ENCODE results near the gene C3orf18.
"Not testable (repeated sequence)": the region's sequence is repeated elsewhere in the genome, so short reads cannot be mapped to it uniquely, and the experiment has no call there.

C3orf18 gene

DNA sequence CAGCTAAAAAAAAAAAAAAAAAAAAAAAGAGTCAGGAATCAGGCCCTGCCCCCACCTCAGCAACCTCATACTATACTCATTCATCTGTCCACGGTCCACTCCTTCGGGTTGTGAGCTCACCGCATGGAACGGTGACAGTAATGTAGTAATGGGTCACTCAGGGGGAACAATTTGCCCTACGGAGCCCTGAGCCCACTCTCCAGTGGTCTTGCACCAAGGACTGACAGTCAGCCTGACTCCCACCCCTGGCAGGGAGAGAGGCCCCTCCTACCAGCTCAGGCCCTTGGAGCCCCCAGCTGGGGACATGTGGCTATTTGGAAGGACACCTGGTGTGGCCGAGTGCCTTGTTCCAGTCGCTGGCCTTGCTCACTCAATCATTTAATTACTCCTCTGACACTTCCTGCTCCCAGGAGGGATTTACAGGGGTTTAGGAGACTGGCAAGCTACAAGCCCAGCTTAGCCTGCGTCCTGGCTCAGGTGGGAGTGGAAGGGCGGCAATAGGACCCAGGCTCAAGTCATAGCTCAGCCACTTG is 44.2 kb downstream of the C3orf18 start:
- DNase-seq (ENCODE audit: low read depth in 2 of 2) = no peak

DNA sequence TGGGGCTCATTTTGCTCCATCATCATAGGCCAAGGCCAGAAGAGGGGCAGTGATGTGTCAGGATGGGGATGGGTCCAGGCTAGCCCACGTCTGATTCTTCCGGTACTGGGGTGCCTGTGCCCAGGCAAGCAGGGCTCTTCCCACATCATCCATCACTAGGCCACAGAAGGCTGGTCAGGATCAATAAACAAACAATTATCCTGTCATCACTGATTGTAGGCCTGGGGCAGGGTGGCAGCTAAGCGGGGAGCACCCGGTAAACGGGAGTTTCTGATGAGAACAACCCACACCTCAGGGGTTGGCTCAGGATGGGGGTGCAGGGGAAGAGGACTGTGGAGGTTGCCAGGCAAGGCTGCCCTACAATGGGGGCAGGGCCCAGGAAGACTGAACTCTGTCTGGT is 46.0 kb downstream of the C3orf18 start:
- DNase-seq (ENCODE audit: low read depth in 2 of 2) = no peak

DNA sequence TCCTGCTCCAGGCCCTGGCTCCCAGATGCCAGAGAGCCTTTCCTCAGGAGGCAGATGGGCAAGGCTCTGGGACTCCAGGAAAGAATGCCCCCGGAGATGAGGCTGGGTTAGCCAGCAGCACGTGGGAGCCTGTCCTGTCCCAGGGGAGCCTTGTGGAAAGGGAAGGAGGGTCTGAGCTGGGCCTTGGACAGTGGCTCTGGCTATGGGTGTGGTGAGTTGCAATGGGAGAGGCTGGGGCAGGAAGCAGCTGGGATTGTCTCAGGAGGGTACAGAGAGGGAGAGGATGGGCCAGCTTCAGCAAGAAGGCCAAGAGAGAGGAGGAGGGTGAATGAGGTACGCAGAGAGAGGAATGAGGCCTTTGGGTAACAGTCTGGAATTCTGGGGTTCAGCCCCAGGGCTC is 46.7 kb downstream of the C3orf18 start:
- no peak for DNase-seq (ENCODE audit: low read depth in 2 of 2)

DNA sequence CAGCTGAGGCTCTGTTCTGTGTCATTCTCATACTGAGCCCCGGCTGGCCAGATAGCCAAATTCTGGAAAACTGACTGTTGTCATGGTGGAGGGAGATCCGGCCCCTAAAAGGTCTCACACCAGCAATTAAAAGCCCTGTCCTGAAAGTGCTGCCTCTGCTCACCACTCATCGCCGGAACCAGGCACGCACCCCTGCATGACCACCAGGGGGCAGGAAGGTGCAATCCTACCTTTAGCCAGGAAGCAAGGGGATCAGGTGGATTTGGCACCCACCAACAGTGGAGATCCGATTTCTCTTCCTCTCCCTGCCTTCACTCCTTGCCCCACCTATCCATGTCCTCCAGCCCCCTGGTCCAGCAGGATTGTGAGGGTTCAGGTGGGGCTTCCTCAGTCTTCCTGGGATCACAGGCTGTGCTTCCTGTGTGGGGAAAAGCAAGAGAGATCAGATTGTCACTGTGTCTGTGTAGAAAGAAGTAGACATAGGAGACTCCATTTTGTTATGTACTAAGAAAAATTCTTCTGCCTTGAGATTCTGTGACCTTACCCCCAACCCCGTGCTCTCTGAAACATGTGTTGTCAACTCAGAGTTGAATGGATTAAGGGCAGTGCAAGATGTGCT is 48.0 kb downstream of the C3orf18 start:
- DNase-seq (ENCODE audit: low read depth in 2 of 2) = peak; percentile 54 to 55

DNA sequence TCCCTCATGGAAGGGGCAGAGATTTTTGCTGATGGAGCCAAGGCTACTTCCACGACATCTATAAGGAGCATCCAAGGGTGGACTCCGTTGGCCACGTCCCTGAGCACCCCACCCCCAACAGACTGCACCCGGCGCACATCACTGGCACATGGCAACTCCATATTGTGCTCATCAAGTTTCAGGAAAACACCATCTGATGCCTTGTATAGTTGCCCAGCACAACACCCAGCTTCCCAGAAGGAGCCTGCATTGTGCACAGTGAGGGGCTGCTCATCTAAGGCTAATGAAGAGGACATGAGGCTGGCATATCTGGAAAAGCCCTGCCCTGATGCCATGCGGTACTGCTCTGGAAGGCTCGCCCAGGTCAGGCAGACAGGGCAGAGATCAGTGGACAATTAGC is 49.1 kb downstream of the C3orf18 start:
- no peak for DNase-seq (ENCODE audit: low read depth in 2 of 2)

DNA sequence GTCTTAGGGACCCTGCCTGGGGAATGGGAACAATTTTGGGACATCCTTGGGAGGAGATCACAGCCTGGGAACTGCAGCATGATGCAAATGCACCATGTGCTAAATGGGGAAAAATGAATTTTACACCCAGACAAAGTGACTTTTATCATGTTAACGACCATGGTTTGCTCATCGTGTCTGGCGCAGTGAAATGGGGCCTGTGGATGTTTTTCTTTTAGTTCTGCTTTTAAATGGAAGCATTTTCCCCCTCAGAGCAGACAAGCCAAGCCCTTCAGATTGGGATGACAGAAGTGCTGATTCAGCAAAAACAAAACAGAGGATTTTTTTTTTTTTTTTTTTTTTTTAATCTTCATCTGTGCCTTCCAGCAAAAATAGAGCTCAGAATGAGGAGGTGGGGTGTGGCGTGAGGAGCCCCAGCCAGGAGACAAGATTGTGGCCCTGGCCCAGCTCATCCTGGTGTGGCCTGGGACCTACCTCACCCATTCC is 49.8 kb downstream of the C3orf18 start:
- no peak for DNase-seq (ENCODE audit: low read depth in 2 of 2)

DNA sequence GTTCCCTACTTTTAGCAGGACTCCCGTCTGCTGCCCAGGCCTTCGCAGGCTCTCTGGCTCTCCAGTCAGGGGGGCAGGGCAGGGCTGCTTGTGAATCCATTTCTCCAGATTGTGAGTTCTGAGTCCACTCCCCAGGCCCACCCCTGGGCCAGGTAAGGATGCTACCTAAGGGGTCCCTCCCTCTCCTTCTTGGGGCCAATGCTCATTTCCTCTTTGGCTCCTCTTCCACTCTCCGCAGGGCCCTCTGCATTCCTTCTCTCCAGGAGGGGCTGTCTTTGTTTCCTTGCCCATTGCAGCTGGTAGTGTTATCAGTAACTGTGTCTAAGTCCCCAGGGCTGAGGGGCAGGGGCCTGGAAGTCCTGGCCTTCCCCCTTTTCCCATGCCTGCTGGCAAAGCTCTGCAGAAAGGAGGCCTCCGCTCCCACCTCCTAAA is 51.1 kb downstream of the C3orf18 start:
- DNase-seq (ENCODE audit: low read depth in 2 of 2) = no peak

DNA sequence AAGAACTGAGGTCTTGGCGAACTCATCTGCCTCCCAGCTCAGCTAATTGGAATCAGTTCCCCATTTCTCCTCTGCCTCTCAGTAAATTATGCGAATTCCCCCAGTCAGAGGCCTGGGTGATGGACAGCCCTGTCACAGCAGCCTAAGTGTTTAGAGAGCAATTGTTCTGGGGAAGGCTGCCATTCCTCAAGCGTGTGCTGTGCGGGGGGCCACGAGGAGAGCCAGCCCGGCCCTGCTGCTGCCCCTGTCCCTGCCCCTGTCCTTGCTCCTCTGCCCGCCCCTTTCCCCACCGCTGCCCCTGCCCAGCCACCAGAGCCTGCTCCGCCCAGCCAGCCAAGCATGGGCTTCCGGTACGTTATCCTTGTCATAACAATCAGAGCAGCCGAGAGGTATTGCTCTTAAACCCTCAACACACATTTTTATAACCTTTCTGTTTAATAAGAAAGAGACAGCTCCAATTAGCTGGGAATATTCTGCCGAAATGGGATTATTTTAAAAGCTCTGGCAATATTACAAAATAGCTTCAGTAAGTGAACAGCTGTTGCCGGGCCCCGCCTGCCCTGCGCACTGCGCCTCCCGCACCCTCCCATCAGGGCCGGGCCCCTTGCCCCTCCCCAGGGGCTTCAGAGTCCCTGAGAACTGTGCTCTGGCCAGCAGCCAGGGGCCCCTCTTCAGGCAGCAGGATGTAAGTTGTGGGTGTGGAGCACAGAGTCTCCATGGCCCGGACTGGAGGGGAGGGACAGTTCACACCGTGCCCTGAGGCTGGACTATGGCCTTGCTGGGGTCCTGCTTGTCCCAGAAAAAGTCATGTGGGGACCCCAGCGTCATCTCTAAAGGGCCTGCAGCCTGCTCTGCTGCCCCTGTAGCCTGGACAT is 51.7 kb downstream of the C3orf18 start:
- no peak for DNase-seq (ENCODE audit: low read depth in 2 of 2)

DNA sequence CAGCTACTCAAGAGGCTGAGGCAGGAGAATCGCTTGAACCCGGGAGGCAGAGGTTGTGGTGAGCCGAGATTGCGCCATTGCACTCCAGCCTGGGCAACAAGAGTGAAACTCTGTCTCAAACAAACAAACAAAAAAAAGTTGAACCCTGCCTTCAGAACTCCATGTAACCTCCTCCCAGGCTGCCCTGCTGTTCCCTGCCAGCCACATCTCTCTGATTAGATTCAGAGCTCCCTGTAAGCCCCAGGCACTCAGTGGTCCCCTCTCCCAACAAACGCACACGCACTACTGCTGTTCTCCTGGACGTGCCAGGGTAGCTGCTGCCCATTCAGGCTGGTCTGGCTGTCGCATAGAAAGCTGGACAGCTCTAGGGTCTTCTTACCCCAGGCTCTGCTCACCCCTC is 54.6 kb downstream of the C3orf18 start:
- DNase-seq (ENCODE audit: low read depth in 2 of 2) = not testable (repeated sequence)

DNA sequence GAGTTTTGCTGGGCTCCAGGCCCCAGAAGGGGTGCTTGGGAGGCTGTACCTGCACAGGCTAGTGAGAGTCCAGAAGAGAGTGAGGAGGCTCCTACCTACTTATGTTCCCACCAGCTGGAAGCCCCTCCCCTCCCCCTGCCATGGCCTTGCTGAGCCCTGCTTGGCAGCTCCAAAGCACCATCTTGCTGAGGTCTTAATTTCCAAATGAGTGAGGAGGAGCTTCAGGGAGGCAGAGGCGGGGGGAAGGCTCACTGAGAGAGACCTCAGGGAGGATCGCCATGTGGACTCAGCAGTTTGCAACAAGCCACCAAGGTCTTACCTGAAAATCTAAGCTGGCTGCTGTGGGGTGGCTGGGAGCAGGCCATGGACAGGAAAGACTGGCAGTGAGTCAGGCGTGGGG is 55.4 kb downstream of the C3orf18 start:
- DNase-seq (ENCODE audit: low read depth in 2 of 2) = no peak

DNA sequence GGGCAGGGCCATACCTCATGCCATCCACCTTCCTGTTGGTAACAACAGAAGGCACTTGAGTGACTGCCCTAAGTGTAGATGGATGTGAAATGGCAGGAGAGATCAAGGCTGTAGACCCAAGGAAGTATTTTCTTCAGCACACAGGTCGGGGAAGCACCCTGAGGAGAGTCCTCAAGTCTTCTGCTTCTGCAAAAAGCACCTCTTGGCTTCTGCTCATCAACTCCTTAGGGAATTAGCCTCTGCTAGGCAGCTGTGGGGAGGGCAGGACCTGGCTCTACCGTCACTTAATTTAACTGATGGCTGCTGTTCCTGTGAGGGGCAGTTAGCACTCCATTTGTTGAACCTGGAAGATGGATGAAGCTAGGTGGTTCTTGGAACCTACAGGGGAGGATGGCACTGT is 57.2 kb downstream of the C3orf18 start:
- no peak for DNase-seq (ENCODE audit: low read depth in 2 of 2)

DNA sequence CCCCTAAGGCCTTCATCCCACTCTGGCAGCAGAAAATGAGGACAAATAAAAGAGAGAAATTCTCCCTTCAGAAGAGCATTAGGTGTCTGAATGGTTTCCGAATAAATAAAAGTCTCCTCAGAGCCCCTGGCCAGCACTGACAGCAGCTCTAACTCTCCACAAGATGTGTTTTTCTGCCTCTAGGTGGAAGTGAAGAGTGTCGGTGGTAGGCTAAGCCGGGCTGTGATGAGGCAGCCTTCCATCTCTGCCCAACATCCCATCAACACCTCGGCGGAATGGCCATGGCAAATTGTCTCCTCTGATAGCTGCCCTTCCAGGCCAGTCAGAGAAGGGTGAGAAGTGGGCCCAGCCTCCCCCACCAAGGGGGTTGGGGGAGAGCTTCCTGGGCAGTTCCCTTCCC is 57.8 kb downstream of the C3orf18 start:
- DNase-seq (ENCODE audit: low read depth in 2 of 2) = no peak

DNA sequence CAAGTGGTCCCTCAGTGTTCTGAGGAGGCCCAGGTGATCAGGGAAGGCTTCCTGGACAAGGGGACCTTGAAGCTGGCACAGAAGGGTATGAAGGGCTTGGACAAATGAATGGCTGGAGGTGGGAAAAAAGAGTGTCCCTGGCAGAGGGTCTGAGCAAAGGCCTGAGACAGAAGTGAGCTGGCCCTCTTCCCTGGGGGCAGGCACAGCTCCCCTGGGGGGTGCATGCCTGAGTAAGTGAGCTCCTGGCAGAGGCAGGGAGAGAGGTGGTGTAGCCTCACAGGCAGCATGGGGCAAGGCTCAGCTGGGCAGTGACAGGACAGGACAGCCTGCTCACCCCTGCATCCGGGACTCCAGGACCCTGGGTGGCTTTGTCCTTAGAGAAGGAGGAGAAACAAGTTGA is 58.7 kb downstream of the C3orf18 start:
- DNase-seq (ENCODE audit: low read depth in 2 of 2) = no peak
